ENCODE results near the gene GARRE1.

The GARRE1 gene

GRCh38 chr19:34295103-34295502, 40.7 kb downstream of the GARRE1 start:
- no peak for DNase-seq

- no peak for DNase-seq
Observed at GRCh38 chr19:34298891-34299520, 44.7 kb downstream of the GARRE1 start.

- DNase-seq: no peak
Observed at GRCh38 chr19:34299576-34299975, 45.2 kb downstream of the GARRE1 start.

DNA sequence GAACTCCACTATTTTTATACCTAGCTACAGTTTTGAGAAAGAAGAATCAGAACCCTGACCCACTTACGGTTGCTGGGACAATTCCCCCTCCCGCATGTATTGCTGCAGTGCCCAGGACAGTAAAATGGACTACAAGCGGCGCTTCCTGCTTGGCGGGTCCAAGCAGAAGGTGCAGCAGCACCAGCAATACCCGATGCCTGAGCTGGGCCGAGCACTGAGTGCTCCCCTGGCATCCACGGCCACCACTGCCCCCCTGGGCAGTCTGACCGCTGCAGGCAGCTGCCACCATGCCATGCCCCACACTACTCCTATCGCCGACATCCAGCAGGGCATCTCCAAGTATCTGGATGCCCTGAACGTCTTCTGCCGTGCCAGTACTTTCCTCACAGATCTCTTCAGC, 46.0 kb downstream of the GARRE1 start:
- DNase-seq: no peak

GRCh38 chr19:34300962-34301361, 46.6 kb downstream of the GARRE1 start:
- DNase-seq: no peak
